SH-SY5Y (cell line): ENCODE data around the gene PSMB7.
A peak's percentile ranks its signal among the peaks of the same experiment; 100 is the strongest.

Experiments
- GATA2 ChIP-seq: IDR thresholded peaks from 2 replicates; pipeline ENCODE4 v1.6.1; 2011; ENCODE audit warnings: mild to moderate bottlenecking, low read depth, low read length
- GATA3 ChIP-seq: IDR thresholded peaks from 2 replicates; pipeline ENCODE4 v1.6.1; 2011; ENCODE audit warnings: low read depth, mild to moderate bottlenecking, low read length, moderate library complexity

PSMB7 gene

GRCh38 chr9:124313940-124314339, 101.3 kb downstream of the PSMB7 start:
- TF ChIP-seq GATA2 = no peak
- no peak for TF ChIP-seq GATA3

DNA sequence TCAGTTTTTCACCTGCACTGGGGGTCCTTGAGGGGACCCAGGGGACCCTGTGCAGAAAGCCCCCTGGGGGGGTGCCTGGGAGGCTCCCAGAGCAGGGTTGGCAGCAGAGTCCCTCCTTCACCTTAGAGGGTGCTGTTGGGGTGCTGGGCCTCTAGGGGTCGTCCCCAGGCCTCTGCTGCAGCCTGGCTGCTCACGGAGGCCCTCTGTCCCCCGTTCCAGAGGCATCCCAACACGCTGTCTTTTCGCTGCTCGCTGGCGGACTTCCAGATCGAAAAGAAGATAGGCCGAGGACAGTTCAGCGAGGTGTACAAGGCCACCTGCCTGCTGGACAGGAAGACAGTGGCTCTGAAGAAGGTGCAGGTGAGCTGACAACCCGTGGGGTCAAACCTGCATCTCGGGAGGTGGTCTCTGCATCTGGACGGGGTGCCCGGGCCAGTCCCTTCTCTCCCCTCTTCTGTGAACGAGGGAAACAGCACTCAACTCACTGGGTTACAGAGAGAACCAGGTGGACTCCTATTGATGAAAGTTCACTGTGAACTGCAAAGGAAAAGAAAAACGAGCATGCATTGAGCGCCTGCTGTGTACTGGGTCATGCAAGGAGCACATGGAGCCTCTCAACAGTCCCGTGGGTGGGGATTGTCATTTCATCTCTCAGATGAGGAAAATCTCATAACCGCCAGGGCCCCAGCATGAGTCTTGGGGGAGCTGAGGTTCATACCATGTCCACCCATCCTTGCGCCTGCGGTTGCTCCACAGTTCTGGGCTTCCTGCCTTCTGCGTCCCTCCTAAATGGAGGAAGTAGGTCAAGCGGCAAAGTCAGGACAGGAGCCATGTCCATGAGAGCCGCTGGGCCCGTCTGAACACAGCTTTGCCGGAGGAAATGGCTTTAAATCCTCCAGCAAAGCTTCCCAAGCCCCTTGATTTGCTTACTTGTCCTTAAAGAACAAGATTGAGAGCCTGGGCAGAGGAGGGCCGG, 102.7 kb downstream of the PSMB7 start:
- no peak for TF ChIP-seq GATA3
- 0 out of 2 replicates have a peak, but pooled peaks have one; percentile 27 for TF ChIP-seq GATA2

GRCh38 chr9:124311283-124311682, 104.0 kb downstream of the PSMB7 start:
- TF ChIP-seq GATA3 (no peak), GATA2 (no peak)

- TF ChIP-seq GATA2 = no peak
- no peak for TF ChIP-seq GATA3
Observed at GRCh38 chr9:124309667-124310084, 105.6 kb downstream of the PSMB7 start.

- TF ChIP-seq GATA3 (no peak), GATA2 (no peak)
Observed at GRCh38 chr9:124308606-124309491, 106.4 kb downstream of the PSMB7 start.

- TF ChIP-seq GATA2 (no peak), GATA3 (no peak)
Observed at GRCh38 chr9:124307379-124308030, 107.7 kb downstream of the PSMB7 start.

DNA sequence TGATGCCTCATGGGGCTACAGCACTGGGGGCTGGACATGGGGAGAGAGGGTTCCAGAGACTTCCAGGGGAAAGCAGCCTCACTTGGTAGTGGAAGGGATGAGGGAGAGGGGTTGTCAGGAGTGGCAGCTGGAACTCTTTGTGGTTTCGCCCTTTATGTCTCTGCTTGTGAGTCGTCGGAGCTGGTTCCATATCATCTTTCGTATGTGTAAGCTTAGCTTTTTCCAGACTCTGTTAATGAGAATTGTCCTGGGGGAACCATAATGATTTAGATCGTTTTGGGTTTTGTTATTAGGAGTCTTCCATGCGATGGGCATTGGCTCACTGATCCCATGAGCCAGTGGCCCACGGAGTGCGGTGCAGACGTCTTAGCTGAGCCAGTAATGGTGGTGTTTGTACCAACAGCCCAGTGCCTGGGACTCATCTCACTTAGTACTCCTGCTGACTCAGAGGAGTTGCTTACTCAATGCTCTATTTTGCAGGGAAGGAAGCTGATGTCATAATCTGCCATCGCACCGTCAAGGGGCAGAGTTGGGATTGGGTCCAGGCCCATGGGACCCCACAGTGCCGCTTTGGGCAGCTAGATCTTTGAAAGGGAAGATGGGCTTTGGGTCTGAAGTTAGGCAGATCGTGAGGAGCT, 109.0 kb downstream of the PSMB7 start:
- TF ChIP-seq GATA2 (no peak), GATA3 (no peak)

- TF ChIP-seq GATA2 = no peak
- no peak for TF ChIP-seq GATA3
Observed at GRCh38 chr9:124304285-124304684, 111.0 kb downstream of the PSMB7 start.

DNA sequence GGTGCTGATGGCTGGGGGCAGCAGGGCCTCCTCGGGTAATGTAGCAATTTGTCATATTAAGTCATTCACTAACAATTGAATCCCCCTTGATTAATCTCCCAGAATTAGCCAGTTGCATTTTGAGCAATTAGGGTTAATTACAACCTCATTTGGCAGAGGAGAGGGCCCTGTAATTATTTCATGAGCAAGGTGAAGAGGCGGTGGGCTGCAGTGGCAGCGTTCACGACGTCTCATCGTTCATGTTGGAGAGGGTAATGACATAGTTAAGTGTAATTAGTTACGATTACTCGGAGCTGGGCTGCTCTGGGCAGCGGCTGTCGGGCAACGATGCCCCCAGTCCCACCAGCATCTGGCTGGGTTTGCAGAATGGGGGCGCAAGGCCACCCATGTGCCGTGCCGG, 111.5 kb downstream of the PSMB7 start:
- TF ChIP-seq GATA3 (no peak), GATA2 (no peak)
